Gastroesophageal sphincter (tissue), 4 donors: ENCODE results near the gene DOP1B. TPM values are rescaled to one million over a fixed set of nuclear protein-coding genes. Genes with fewer than 3 reads are reported as not detected.
A peak's percentile ranks its signal among the peaks of the same experiment; 100 is the strongest.

ENCODE experiments used
- ATAC-seq: fragments of 150-250 bp; one replicate; pipeline ENCODE4 v1.9.1; 2016; ENCODE audit warnings: mild to moderate bottlenecking, moderate library complexity
- H3K27ac ChIP-seq, 4 donors: fragments of 200-600 bp; sonication (generic) in 3 of 4; 1 replicate in 3 of 4; 2 replicates in 1 of 4; pipeline ENCODE4 v1.5.1; 2016 to 2019
- H3K27me3 ChIP-seq: fragments of 200-600 bp; sonication (generic); one replicate; pipeline ENCODE4 v1.5.1; 2019
- H3K36me3 ChIP-seq, 2 donors: fragments of 200-600 bp; sonication (generic); one replicate each; pipeline ENCODE4 v1.5.1; 2019; ENCODE audit warnings: control low read depth in 1 of 2
- H3K4me1 ChIP-seq, 3 donors: fragments of 200-600 bp; sonication (generic); 1 replicate in 2 of 3; 2 replicates in 1 of 3; pipeline ENCODE4 v1.5.1; 2016 to 2019; ENCODE audit warnings: control low read depth in 2 of 3
- H3K4me3 ChIP-seq, 2 donors: fragments of 200-600 bp; sonication (generic); one replicate each; pipeline ENCODE4 v1.5.1; 2019; ENCODE audit warnings: mild to moderate bottlenecking in 1 of 2, moderate library complexity in 1 of 2
- H3K9me3 ChIP-seq, 3 donors: fragments of 200-600 bp; sonication (generic); one replicate each; pipeline ENCODE4 v1.5.1; 2017 to 2019; ENCODE audit warnings: control low read depth in 2 of 3
- EP300 ChIP-seq: sonication (generic); formaldehyde crosslinking; IDR thresholded peaks from one replicate; pipeline ENCODE4 v1.6.1; 2017; ENCODE audit warnings: antibody characterized with exemption, mild to moderate bottlenecking
- POLR2A ChIP-seq, 2 donors: fragments of 450-650 bp; IDR thresholded peaks; one replicate each; pipeline ENCODE4 v1.6.1; 2017; ENCODE audit warnings: antibody characterized with exemption in 2 of 2, mild to moderate bottlenecking in 2 of 2, moderate library complexity in 1 of 2
- POLR2AphosphoS5 ChIP-seq: sonication (generic); formaldehyde crosslinking; IDR thresholded peaks from one replicate; pipeline ENCODE4 v1.6.1; 2017; ENCODE audit warnings: antibody characterized with exemption
- WGBS, 2 donors: methylation state at CpG; one replicate each; pipeline ENCODE4 v1.1.5; 2018; ENCODE audit warnings: low coverage in 1 of 2; 5-methylcytosine and 5-hydroxymethylcytosine counted together
- total RNA-seq, 4 donors: library from RNA; depleted of rRNA; stranded (reverse); fragments of >200 nt; gene quantifications; one replicate each; pipeline ENCODE4 v1.1.0, GENCODE V29; 2016
- TF ChIP-seq, protein P1 (sequence below), 4 experiments: fragments of 200-600 bp in 2 of 4; fragments of 450-650 bp in 2 of 4; sonication (generic) in 1 of 4; IDR thresholded peaks; one replicate each; pipeline ENCODE4 v1.5.1; 2017 to 2019; ENCODE audit warnings: antibody characterized with exemption in 4 of 4, mild to moderate bottlenecking in 2 of 4, moderate library complexity in 2 of 4

DOP1B gene
- total RNA-seq, 4 donors from 2014 or later = 7.2 to 12.0 (median 10.4) TPM

DNA sequence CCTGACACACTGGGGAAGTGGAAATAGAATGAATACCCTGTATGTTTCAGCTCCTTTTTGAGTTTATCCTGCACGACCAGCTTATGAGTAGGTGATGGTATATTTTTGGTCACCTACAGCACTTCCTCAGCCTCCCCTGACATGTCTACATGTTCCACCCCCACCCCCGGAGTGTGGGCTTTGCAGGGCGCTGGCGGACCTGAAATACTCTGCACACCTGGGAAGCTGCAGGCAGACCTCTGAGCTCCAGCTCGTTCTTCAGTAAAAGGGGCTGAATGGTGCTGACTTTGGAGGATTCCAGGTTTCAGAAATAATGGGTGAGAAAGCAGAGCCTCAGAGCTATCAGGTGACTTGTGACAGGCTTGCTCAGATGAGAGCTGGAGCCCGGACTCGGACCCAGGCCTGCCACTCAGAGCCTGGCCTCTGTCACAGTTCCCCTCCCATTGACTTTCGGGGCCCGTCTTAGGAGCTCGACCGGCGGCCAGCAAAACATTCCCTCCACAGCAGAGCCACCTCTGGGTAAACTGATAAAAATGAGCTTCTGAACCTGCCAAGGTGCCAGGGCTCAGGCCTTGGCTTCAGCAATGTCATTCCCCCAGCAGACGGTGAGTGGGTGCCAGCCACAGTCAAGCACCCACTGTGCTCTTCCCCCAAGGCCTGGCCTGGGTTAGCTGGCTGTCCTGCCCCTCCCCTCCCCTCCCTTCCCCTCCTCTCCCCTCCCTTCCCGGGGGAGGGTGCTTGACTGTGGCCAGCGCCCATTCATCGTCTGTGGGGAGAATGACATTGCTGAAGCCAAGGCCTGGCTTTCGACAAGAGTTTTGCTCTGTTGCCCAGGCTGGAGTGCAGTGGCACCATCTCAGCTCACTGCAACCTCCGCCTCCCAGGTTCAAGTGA lies 30.1 kb downstream of the DOP1B start:
- WGBS, 2 donors = 71% methylated on average over 1 of the region's 18 CpGs; no CpG with 5 or more reads in 1 of the 2 donors
- H3K4me3 ChIP-seq = no peak overlapping the region
- no peaks in the 10 kb centered on the region for H3K27me3 ChIP-seq
- no peaks in the 10 kb centered on the region for H3K9me3 ChIP-seq
- no peak overlapping the region for H3K27ac ChIP-seq
- ATAC-seq = no peak
- peaks cover 0 to 5% of the 10 kb centered on the region in 2 donors for H3K36me3 ChIP-seq
- H3K4me1 ChIP-seq = peaks cover 0 to 19% (median 0%) of the 10 kb centered on the region in 3 donors
- no peak for TF ChIP-seq EP300
- TF ChIP-seq, protein P1, sequence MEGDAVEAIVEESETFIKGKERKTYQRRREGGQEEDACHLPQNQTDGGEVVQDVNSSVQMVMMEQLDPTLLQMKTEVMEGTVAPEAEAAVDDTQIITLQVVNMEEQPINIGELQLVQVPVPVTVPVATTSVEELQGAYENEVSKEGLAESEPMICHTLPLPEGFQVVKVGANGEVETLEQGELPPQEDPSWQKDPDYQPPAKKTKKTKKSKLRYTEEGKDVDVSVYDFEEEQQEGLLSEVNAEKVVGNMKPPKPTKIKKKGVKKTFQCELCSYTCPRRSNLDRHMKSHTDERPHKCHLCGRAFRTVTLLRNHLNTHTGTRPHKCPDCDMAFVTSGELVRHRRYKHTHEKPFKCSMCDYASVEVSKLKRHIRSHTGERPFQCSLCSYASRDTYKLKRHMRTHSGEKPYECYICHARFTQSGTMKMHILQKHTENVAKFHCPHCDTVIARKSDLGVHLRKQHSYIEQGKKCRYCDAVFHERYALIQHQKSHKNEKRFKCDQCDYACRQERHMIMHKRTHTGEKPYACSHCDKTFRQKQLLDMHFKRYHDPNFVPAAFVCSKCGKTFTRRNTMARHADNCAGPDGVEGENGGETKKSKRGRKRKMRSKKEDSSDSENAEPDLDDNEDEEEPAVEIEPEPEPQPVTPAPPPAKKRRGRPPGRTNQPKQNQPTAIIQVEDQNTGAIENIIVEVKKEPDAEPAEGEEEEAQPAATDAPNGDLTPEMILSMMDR (IDR thresholded peaks at IDR 0.05) = no peak
- TF ChIP-seq POLR2A (IDR thresholded peaks at IDR 0.05) = no peak
- no peak for TF ChIP-seq POLR2AphosphoS5

DNA sequence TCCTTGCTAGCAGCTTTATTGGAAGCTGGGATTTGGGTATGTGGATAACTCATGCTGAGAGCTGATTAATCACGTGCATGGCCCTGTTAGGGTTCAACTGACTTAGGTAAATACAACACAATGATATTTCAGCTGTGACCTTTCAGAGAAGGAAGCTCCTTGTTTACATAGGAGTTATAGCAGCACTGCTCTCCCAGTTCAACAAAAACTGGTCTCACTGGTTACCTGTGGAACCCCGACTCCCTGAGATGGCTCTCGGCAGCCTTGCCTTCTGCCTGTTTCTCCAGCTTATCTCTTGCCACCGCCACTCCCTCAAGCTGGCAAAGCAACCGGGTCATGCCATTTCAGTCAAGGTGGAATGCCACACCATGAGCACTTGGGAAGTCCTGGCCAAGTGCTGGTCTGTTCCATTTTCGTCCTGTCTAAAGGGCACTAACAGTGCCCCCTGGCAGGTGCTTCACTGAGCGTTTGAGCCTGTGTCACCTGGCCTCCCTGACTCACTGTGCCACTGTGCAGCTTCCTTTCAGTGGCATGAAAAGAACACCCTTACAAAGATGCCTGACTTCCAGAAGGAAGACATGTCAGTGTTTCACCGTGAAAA lies 31.6 kb downstream of the DOP1B start:
- WGBS, 2 donors = 49 to 58% methylated on average over 4 to 6 of the region's 8 CpGs
- H3K36me3 ChIP-seq = peaks cover 0 to 5% of the 10 kb centered on the region in 2 donors
- no peak for ATAC-seq

DNA sequence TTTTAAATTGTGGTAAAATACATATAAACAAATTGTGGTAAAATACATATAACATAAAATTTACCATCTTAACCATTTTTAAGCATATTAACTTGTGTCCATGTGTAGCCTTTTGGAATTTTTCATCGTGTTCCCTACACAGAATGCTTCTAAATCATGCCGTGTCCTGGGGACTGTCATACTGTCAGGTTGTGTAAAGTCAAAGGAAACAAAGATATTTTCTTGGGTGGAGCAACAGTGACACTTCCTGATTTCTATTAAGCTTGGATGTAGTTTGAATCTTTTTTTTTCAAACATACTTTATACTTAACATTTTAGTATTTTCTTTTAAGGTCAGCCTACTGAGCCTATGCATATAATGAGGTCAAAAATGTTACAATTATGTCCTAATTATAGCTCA lies 32.3 kb downstream of the DOP1B start:
- ATAC-seq = no peak
- Histone ChIP-seq H3K4me3 (no peak overlapping the region), H3K4me1 (peaks cover 0 to 19% (median 0%) of the 10 kb centered on the region in 3 donors), H3K27me3 (no peaks in the 10 kb centered on the region), H3K27ac (no peak overlapping the region), H3K9me3 (no peaks in the 10 kb centered on the region), H3K36me3 (peaks cover 0 to 5% of the 10 kb centered on the region in 2 donors)
- TF ChIP-seq POLR2A (IDR thresholded peaks at IDR 0.05) (no peak), EP300 (no peak), POLR2AphosphoS5 (no peak)
- TF ChIP-seq, protein P1 (IDR thresholded peaks at IDR 0.05) = no peak
- WGBS, 2 donors = 13 to 29% methylated on average over 2 of the region's 2 CpGs

More for the DNA sequence above, 31.6 kb downstream of the DOP1B start:
- TF ChIP-seq, protein P1 (IDR thresholded peaks at IDR 0.05) = no peak
- TF ChIP-seq POLR2AphosphoS5 (no peak), EP300 (no peak), POLR2A (IDR thresholded peaks at IDR 0.05) (no peak)
- Histone ChIP-seq H3K9me3 (no peaks in the 10 kb centered on the region), H3K27ac (peak overlapping the region in 1 of 4 donors; percentile 14), H3K4me1 (peaks cover 0 to 19% (median 0%) of the 10 kb centered on the region in 3 donors), H3K27me3 (no peaks in the 10 kb centered on the region), H3K4me3 (no peak overlapping the region)

DNA sequence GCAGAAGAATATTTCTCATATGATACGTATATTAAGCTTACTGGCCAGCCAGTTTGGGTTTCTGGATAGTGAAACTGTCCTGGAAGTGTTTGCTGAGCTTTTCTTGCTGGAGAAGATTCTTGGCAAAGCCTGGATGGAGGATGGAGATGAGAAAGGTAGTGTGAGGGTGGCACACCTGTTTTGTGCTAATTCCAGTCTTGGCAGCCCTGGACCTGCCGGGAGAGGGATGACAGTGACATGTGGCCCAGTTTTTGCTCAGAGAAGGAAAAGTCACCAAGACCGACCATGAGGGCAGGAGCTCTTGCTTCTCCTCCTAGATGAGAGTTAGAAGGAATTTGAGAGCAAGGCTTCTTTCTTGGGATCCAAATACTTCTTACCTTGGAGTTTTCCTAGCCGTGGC lies 34.1 kb downstream of the DOP1B start:
- WGBS, 2 donors = 83 to 90% methylated on average over 3 of the region's 4 CpGs
- H3K36me3 ChIP-seq = no peaks in the 10 kb centered on the region

More for the DNA sequence above, 34.1 kb downstream of the DOP1B start:
- Histone ChIP-seq H3K27ac (no peak overlapping the region), H3K4me1 (peaks cover 0 to 19% (median 0%) of the 10 kb centered on the region in 3 donors), H3K4me3 (no peak overlapping the region), H3K27me3 (no peaks in the 10 kb centered on the region), H3K9me3 (no peaks in the 10 kb centered on the region)
- TF ChIP-seq POLR2A (IDR thresholded peaks at IDR 0.05) = no peak
- no peak for TF ChIP-seq POLR2AphosphoS5
- TF ChIP-seq EP300 = no peak
- TF ChIP-seq, protein P1 (IDR thresholded peaks at IDR 0.05) = no peak
- ATAC-seq = no peak
